IPS DF 6.9 (cell line): Measurements from ENCODE around the gene COL23A1.

Experiments used
- DNase-seq: peaks from one replicate; pipeline ENCODE4 v3.0.0-alpha.2; 2013; ENCODE audit warnings: low read depth, low spot score
- H3K27ac ChIP-seq: one replicate; pipeline ENCODE4 v1.5.1; 2013; ENCODE audit warnings: low read length, control low read depth
- H3K27me3 ChIP-seq: 2 replicates; pipeline ENCODE4 v1.6.1; 2013; ENCODE audit warnings: mild to moderate bottlenecking, low read length; ENCODE audit not compliant: control insufficient read depth, insufficient read depth
- H3K36me3 ChIP-seq: 2 replicates; pipeline ENCODE4 v1.6.1; 2013; ENCODE audit warnings: low read length; ENCODE audit not compliant: control insufficient read depth, insufficient read depth
- H3K4me1 ChIP-seq: 2 replicates; pipeline ENCODE4 v1.6.1; 2013; ENCODE audit warnings: low read length; ENCODE audit not compliant: control insufficient read depth, insufficient read depth
- H3K4me3 ChIP-seq: 2 replicates; pipeline ENCODE4 v1.5.1; 2013; ENCODE audit warnings: mild to moderate bottlenecking, low read length
- H3K9me3 ChIP-seq: 2 replicates; pipeline ENCODE4 v1.6.1; 2013; ENCODE audit warnings: low read length, inconsistent platforms; ENCODE audit not compliant: control insufficient read depth, insufficient read depth
- WGBS: extraction: QIAGEN DNeasy Blood & Tissue Kit; methylation state at CpG from one replicate; pipeline ENCODE4 v1.1.7; 2013; ENCODE audit warnings: mixed read lengths, missing lambda C conversion rate; ENCODE audit not compliant: insufficient read length, insufficient coverage; 5-methylcytosine and 5-hydroxymethylcytosine counted together

COL23A1 gene

DNA sequence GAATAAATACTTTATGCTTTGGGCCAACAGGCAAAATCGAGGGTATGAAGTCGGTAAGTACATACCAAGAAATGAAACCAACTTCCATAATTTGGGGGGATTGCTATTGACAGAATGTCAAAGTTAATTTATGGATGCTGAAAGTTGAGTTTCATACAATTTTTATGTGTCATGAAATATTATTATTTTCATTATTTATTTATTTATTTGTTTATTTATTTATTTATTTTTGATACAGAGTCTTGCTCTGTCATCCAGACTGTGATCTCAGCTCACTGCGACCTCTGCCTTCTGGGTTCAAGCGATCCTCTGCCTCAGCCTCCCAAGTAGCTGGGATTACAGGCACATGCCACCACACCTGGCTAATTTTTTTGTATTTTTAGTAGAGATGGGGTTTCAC, 398.5 kb downstream of the COL23A1 start:
- H3K4me1 ChIP-seq: no peaks in the 10 kb centered on the region
- no CpG with 5 or more reads among the region's 4 CpGs for WGBS
- H3K27ac ChIP-seq: no peak overlapping the region
- no peaks in the 10 kb centered on the region for H3K27me3 ChIP-seq
- H3K9me3 ChIP-seq: no peaks in the 10 kb centered on the region
- H3K36me3 ChIP-seq: no peaks in the 10 kb centered on the region
- DNase-seq: no peak
- H3K4me3 ChIP-seq: no peak overlapping the region

DNA sequence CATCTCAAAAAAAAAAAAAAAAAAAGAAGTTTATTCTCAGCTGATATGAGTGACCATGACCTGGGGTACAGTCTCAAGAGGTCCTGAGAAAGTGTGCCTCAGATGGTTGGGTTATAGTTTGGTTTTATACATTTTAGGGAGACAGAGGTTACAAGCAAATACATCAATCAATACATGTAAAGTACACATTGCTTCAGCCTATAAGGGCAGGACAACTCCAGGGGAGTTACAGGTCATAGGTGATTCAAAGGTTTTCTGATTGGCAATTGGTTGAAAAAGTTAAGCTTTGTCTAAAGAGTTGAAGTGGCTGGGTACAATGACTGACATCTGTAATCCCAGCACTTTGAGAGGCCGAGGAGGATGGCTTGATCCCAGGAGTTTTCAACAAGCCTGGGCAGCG, 400.8 kb downstream of the COL23A1 start:
- no peak for DNase-seq
- Histone ChIP-seq H3K27me3 (no peaks in the 10 kb centered on the region), H3K9me3 (no peaks in the 10 kb centered on the region), H3K27ac (no peak overlapping the region), H3K4me1 (no peaks in the 10 kb centered on the region), H3K4me3 (no peak overlapping the region), H3K36me3 (no peaks in the 10 kb centered on the region)
- no CpG with 5 or more reads among the region's 2 CpGs for WGBS
